Transverse colon (tissue), 4 donors: ENCODE data around the gene BMS1.

Experiments used
- EP300 ChIP-seq: sonication (generic); formaldehyde crosslinking; IDR thresholded peaks from one replicate; pipeline ENCODE4 v1.6.1; 2017; ENCODE audit warnings: antibody characterized with exemption, low read depth
- POLR2A ChIP-seq: fragments of 450-650 bp; IDR thresholded peaks from one replicate; pipeline ENCODE4 v1.6.1; 2016; ENCODE audit warnings: antibody characterized with exemption, mild to moderate bottlenecking, moderate library complexity
- POLR2AphosphoS5 ChIP-seq, 3 donors: sonication (generic); formaldehyde crosslinking; IDR thresholded peaks; one replicate each; pipeline ENCODE4 v1.6.1; 2016; ENCODE audit warnings: antibody characterized with exemption in 3 of 3
- TF ChIP-seq, protein P1 (sequence below), 5 experiments: fragments of 200-600 bp in 3 of 5; fragments of 450-650 bp in 2 of 5; sonication (generic) in 3 of 5; IDR thresholded peaks; 1 replicate in 2 of 5; 2 replicates in 3 of 5; pipeline ENCODE4 v1.5.1; 2016 to 2017; ENCODE audit warnings: antibody characterized with exemption in 5 of 5, inconsistent platforms in 3 of 5, mild to moderate bottlenecking in 2 of 5, moderate library complexity in 1 of 5

- TF ChIP-seq, protein P1, sequence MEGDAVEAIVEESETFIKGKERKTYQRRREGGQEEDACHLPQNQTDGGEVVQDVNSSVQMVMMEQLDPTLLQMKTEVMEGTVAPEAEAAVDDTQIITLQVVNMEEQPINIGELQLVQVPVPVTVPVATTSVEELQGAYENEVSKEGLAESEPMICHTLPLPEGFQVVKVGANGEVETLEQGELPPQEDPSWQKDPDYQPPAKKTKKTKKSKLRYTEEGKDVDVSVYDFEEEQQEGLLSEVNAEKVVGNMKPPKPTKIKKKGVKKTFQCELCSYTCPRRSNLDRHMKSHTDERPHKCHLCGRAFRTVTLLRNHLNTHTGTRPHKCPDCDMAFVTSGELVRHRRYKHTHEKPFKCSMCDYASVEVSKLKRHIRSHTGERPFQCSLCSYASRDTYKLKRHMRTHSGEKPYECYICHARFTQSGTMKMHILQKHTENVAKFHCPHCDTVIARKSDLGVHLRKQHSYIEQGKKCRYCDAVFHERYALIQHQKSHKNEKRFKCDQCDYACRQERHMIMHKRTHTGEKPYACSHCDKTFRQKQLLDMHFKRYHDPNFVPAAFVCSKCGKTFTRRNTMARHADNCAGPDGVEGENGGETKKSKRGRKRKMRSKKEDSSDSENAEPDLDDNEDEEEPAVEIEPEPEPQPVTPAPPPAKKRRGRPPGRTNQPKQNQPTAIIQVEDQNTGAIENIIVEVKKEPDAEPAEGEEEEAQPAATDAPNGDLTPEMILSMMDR (IDR thresholded peaks at IDR 0.05), result peak in 1 of 5 experiments; percentile 4
- TF ChIP-seq POLR2A (no peak), EP300 (no peak), POLR2AphosphoS5 (IDR thresholded peaks at IDR 0.05) (no peak)
Measured at GRCh38 chr10:42753507-42754154, 29.0 kb upstream of the BMS1 start.
